Activated T-cell treated with anti-CD3 and anti-CD28 coated beads for 1 hour (primary cell): ENCODE measurements around the gene CIAPIN1.
"Not testable (repeated sequence)": the region's sequence is repeated elsewhere in the genome, so short reads cannot be mapped to it uniquely, and the experiment has no call there.

Source experiments
- DNase-seq: peaks from one replicate; pipeline ENCODE4 v3.0.0-alpha.2; 2020; ENCODE audit warnings: low read depth

CIAPIN1 gene

DNA sequence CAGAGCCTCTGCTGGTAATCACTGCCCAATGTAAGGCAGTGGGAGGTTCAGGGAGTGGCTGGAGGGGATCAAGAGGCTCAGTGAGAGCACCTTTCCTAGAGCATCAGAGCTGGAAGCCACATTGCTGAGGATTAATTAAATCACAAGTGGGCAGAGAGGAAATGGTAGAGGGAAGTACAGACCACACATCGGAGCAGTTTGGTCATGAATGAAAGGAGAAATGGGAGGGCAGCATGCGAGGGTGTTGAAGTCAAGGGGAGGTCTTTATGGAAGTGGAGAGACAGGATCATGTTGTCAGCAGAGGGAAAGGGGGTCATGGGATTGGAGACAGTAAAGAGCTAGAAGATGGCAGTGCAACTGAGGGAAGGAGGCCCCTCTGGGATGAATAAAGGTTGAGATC is 40.3 kb downstream of the CIAPIN1 start:
- DNase-seq: no peak

DNA sequence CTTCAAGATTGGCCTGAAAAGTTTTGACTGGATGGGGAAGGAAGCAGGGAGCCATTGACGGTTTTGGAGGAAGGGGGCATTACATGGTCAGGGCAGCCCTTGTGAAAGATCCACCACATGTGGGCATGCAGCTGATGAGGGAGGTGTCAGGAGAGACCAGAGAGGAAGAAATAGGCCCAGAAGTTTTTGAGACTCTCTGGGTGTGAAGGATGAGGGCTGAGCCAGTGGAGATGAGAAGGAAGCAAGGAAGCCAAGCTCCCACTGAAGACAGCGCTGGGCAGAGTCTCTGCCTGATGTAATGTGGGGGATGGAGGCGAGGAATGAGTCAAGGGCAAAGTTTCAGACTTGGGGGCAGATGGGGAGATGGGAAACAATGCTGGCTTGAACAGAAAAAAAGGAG is 42.1 kb downstream of the CIAPIN1 start:
- no peak for DNase-seq

DNA sequence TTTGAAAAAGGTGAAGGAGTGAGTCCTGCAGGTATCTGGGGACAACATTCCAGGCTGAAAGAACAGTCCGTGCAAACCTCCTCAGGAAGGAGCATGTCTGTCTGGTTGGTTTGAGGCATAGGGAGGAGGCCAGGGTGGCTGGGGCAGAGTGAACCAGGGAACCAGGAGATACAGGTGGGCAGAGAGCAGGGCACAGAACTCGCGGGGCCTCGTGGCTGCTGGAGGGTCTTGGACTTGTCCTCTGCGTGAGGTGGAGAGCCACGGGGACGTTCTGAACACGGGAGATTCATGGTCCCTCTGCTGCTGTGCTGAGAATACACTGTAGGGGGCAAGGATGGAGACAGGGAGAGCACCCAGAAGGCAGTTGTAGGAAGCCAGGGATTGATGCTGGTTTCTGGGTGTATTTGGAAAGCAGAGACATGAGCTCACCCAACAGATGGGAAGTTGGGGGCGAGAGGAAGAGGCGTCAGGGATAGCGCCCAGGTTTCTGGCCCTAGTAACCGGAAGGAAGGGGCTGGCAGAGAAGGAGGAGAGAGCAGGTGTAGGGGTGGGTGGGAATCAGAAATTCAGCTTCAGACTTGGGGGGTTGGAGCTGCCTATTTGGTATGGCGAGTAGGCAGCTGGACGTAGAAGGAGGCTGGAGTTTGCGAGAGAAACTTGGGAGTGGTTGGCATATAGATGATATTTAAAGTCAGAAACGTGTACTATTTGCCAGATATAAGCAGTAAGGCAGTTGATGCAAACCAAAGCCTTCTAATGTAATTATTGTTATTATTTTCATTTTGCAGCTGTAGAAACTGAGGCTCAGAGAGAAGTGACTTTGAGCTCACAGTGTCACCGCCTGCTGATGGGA is 43.0 kb downstream of the CIAPIN1 start, which contains the start of gene CCL17:
TSS of gene CCL17 (plus strand) at position 803 of the 853 bp plus-strand sequence. CDS start 9,166 bp downstream, outside the sequence.
- no peak for DNase-seq

DNA sequence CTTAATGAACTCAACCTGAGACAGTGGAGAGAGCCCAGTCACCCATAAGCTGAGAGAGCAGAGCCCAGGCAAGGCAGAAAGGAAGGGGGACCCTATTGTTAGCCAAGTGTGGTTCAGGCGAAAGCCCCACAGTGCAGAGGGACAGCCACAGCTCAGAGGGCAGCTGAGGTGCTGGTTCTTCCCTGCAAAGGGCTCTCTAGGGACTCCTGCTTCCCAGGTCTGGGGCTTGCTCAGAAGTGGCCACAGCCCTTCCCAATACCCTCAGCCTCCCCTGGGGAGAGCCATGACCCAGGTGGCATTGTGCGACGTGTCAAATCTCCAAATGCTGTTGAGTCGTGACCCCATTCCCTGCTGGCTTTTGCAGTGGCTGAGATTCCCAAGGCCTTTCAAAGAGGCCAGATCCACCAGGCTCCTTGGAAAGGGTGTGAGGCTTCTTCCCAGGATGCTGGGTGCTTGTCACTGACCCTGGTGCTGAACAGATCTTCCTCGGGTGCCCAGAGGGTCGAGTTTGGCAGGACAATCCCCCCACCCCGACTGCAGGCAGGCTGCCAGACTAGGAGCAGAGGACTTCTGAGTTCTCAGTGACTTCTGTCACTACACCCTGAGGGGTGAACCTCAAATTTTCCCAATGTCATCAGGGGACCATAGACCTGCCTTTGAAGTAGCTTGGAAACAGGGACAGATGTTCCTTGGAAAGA is 45.1 kb downstream of the CIAPIN1 start:
- no peak for DNase-seq

DNA sequence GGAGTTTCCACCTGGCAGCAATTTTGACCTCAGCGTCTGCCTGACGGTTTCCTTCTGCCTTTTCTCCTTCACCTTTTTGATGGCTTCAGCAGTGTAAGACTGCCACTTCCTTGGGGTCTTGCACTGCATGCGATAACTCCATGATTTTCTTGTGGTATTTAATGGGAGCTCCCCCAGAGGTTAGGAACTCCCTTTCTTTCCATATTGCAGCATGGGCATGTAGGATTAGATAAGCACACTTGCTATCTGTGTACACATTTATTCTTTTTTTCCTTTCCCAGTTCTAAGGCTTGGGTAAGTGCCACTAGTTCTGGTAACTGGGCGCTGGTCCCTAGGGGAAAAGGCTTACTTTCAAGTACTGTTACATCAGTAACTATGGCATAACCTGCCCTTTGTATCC is 49.7 kb downstream of the CIAPIN1 start:
- not testable (repeated sequence) for DNase-seq

DNA sequence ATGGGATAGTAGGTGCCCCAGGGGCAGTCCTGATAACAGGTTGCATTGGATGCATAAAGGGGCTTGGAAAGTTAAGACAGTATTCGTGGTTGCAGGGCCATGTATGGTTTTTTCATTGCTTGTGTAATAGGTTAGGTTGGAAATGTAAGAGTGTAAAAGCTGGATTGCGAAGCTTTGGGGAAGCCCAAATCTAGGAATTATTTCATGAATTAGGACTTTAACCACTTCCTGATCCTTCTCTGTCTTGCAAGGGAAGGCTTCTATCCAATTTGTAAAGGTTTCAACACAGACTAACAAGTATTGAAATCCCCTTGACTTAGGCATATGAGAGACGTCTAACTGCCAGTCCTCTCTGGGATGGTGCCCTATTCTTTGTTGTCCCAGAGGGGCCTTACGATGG is 50.4 kb downstream of the CIAPIN1 start:
- DNase-seq: no peak

DNA sequence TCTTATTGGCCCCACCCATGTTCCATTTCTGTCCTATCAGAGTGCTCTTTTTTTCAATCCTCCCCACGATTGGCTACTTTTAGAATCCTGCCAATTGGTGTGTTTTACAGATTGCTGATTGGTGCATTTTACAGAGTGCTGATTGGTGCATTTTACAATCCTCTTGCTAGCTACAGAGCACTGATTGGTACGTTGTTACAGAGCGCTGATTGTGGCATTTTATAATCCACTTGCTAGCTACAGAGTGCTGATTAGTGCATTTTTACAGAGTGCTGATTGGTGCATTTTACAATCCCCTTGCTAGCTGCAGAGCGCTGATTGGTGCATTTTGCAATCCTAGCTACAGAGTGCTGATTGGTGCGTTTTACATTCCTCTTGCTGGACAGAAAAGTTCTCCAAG is 52.2 kb downstream of the CIAPIN1 start:
- DNase-seq: no peak

DNA sequence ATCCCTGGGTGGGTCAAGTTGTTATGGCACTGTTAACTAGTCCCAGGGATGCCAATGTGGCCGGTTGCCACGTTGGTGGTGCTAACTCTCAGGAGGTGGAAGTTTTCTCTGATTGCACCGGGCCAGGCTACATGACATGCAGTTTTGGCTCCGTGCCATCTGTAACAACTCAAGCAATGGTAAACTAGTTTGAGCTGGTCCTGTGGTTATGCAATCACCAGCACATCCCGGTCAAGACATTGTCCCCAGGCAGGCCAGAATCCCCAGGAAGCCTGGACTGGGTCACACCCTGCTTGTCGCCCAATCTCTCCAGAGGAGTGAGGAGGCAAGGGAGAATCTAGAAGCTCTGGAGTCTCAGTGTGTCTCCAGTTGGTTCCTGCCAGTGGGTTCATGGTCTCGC is 52.7 kb downstream of the CIAPIN1 start:
- no peak for DNase-seq

DNA sequence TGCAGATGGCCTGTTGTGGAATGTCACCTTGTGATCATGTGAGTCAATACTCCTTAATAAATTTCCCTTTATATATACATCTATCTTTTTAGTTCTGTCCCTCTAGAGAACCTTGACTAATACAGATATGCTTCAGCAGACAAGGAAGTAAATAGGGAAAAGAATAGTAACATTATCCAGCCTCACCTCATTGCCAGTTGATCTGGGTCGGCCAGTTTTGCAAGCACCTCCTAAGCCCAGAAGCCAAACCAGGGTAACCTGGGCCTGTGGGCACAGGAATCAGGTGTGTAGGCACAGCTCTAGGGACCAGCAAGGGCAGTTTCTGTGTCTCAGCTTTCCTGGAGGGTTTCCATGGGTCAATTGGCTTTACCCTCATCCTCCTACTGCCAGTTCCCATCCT is 54.5 kb downstream of the CIAPIN1 start:
- no peak for DNase-seq

DNA sequence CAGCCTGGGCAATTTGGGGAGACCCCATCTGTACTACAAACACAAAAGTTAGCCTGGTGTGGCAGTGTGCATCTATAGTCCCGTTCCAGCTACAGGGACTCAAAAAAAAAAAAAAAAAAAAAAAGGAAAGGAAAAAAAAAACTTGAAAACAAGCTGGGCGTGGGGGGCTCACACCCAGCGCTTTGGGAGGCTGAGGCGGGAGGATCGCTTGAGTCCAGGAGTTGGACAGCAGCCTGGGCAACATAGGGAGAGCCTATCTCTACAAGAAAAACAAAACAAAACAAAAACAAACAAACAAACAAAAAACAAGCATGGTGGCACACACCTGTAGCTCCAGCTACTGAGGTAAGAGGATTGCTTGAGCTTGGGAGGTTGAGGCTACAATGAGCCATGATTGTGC is 55.5 kb downstream of the CIAPIN1 start:
- DNase-seq: no peak

DNA sequence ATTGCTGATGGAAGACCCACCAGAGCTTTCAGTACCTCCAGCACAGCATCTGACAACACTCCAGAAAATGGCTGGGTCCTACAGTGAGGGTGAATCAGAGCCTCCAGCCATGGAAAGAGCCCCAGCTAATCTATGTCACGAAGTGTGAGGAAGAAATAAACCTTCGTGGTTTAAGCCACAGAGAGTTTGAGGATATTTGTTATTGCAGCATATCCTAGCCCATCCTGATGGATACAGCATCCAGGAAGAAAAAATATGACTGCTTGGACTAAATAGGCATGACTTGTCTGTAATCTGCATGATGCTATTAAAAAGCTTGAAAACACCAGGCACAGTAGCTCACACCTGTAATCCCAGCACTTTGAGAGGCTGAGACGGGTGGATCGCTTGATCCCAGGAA is 55.9 kb downstream of the CIAPIN1 start:
- DNase-seq: no peak

DNA sequence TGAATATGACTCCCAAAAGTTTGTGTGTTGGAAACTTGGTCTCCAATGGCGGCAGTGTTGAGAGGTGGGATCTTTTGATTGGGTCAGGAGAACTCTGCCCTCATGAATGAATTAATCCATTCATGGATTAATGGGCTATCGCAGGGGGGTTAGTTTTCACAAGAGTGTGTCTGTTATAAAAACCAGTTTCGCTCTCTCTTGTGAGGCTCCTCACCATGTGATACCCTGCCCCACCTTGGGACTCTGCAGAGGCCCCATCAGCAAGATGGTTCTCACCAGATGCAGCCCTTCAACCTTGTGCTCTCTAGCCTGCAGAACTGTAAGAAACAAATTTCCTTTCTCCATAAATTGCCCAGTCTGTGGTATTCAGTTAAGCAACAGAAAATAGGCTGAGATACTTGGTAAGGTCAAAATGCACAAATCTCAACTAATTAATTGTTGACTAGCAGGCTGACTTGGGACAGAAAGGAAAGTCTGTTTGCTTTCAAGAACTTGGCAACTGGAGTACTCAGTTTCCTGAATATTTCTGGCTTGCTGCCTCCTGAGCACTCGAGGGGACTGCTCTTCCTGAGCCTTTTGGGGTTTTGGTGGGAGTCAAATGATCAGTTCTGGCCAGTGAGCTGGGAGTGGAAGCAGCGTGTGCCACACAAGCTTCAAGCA is 56.4 kb downstream of the CIAPIN1 start:
- DNase-seq: no peak

DNA sequence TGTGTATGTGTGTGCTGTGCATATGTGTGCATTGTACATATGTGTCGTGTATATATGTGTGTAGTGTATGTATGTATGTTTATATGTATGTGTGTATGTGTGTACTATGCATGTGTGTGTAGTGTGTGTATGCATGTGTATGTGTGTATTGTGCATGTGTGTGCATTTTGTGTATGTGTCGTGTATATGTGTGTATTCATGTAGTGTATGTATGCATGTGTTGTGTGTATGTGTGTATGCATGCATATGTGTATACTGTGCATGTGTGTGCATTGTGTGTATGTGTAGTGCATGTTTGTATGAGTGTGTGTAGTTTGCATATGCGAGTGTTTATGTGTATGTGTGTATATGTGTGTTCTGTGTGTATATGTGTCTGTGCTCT is 58.1 kb downstream of the CIAPIN1 start:
- no peak for DNase-seq

DNA sequence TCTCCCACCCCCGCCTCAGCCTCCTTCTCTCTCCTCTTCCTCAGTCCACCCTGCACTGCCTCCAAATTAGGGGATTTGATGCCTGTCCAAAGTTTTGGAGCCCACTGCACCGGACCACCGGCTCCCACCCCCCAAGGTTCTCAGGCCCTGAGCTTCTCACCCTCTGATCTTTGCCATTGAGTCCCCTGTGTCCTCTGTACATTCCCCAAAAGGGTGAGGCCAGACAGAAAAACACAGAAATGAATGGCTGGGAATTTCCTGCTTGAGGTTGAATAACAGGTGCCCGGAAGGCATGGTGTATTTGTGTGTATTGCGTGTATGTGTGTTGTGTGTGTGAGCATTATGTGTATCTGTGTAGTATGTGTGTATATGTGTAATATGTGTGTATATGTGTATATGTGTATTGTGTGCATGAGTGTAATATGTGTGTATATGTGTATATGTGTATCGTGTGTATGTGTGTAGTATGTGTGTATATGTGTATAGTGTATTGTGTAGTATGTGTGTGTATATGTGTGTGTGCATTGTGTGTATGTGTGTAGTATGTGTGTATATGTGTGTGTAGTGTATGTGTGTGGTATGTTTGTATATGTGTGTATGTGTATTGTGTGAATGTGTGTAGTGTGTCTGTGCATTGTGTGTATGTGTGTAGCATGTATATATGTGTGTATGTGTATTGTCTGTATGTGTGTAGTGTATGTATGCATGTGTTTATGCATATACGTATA is 58.7 kb downstream of the CIAPIN1 start:
- no peak for DNase-seq

DNA sequence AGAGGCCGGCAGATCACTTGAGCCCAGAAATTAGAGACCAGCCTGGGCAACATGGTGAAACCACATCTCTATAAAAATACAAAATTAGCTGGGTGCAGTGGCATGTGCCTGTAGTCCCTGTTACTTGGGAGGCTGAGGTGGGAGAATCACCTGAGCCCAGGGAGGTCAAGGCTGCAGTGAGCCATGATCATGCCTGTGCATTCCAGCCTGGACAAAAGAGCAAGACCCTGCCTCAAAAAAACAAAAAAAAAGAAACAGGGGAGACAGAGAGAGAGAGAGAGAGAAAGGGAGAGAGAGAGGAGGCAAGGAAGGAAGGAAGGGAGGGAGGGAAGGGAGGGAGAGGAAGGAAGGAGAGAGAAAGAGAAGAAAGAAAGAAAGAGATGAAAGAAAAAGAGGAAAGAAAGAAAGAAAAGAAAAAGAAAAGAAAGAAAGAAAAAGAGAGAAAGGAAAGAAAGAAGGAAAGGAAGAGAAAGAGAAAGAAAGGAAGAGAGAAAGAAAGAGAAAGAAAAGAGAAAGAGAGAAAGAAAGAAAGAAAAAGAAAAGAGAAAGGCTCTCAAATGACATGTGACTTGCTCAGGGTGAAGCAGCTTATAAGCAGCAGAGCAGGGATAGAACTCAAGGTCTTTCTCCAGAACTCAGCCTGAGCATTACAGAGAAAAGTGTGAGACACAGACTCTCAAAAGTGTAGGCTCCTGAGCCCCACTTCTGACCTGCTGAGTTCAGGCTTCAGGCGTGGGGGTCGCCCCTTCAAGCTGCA is 59.4 kb downstream of the CIAPIN1 start:
- DNase-seq: no peak

DNA sequence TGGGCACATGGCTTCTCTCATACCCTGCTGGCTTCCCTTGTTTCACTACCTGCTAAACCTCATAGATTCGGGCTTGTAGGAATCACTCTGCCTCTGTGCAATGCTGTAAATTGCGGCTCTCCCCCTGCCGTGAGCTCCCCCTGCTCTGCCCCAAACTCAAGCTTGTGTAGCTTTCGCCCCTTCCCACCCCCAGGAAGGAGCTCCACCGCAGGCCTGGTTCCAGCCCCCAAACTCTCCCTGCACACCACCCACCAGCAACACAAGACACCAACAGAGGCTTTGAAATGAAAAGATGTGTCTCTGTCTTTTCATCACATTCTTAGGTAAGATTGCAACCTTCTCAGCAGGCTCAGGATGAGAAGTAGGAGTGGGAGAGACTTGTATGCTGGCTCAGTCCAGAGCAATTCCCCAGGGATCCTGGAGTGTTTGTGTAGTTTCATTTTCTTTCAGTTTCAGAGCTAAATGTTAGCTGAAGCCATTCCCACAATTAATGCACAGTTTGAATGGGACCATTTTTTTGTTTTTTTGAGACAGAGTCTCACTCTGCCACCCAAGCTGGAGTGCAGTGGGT is 60.7 kb downstream of the CIAPIN1 start:
- no peak for DNase-seq

DNA sequence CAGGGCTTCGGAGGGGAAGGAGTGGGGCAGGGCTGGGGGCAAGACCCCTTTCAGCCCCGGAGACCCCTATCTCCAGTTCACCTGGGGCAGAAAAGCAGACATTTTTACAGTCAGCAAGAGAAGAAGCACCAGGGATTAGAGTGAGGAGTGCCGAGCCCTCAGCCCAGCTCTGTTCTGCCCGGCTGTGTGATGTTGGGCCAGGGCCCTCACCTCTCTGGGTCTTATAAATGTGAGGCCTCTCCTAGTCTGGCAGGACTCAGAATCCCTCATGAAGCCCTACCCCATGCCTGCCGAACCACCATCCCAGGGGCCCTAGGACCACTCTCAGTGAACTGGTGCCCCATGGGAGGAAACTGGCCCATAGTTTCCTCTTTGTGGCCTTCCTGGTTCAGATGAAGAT is 62.1 kb downstream of the CIAPIN1 start:
- DNase-seq: no peak

DNA sequence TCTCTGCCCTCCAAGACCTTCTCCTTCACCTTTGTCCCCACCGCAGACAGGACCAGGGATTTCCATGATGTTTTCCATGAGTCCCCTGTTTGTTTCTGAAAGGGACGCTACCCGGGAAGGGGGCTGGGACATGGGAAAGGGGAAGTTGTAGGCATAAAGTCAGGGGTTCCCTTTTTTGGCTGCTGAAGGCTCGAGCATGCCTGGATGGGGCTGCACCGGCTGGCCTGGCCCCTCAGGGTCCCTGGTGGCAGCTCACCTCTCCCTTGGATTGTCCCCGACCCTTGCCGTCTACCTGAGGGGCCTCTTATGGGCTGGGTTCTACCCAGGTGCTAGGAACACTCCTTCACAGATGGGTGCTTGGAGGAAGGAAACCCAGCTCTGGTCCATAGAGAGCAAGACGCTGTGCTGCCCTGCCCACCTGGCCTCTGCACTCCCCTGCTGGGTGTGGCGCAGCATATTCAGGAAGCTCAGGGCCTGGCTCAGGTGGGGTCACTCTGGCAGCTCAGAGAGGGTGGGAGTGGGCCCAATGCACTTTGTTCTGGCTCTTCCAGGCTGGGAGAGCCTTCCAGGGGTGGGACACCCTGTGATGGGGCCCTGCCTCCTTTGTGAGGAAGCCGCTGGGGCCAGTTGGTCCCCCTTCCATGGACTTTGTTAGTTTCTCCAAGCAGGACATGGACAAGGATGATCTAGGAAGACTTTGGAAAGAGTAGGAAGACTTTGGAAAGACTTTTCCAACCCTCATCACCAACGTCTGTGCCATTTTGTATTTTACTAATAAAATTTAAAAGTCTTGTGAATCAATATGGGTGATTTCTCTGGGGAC is 62.7 kb downstream of the CIAPIN1 start:
- no peak for DNase-seq

DNA sequence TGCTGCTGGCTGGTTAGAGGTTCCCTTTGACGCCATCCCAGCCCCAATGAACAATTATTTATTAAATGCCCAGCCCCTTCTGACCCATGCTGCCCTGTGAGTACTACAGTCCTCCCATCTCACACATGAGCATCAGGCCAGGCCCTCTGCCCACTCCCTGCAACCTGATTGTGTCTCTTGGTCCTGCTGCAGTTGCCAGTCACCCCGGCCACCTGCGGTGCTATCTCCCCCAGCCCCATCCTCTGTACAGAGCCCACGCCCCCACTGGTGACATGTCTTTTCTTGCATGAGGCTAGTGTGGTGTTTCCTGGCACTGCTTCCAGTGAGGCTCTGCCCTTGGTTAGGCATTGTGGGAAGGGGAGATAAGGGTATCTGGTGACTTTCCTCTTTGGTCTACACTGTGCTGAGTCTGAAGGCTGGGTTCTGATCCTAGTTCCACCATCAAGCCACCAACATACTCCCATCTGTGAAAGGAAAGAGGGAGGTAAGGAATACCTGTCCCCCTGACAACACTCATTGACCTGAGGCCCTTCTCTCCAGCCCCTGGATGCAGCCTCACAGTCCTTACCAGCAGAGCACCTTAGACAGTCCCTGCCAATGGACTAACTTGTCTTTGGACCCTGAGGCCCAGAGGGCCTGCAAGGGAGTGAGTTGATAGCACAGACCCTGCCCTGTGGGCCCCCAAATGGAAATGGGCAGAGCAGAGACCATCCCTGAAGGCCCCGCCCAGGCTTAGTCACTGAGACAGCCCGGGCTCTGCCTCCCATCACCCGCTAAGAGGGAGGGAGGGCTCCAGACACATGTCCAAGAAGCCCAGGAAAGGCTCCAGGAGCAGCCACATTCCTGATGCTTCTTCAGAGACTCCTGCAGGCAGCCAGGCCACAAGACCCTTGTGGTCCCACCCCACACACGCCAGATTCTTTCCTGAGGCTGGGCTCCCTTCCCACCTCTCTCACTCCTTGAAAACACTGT is 63.6 kb downstream of the CIAPIN1 start:
- DNase-seq: no peak
